H9 (cell line): Measurements from ENCODE around the gene DACH1. TPM values are rescaled to one million over a fixed set of nuclear protein-coding genes. Genes with fewer than 3 reads are reported as not detected.

Experiments used
- DNase-seq: peaks from one replicate; pipeline ENCODE4 v3.0.0-alpha.2; 2017
- H2AFZ ChIP-seq: one replicate; pipeline ENCODE4 v1.6.1; 2013; ENCODE audit warnings: mild to moderate bottlenecking, low read length, control low read depth, moderate library complexity
- H2AK5ac ChIP-seq: 2 replicates; pipeline ENCODE4 v1.6.1; 2013; ENCODE audit warnings: low read length, control low read depth, mixed read lengths; ENCODE audit not compliant: insufficient read length
- H2BK120ac ChIP-seq: one replicate; pipeline ENCODE4 v1.6.1; 2013; ENCODE audit warnings: low read depth, mild to moderate bottlenecking, low read length, control low read depth, inconsistent platforms; ENCODE audit not compliant: poor library complexity, severe bottlenecking
- H2BK12ac ChIP-seq: 2 replicates; pipeline ENCODE4 v1.6.1; 2013; ENCODE audit warnings: low read length, control low read depth, mixed read lengths, low read depth; ENCODE audit not compliant: insufficient read length
- H2BK15ac ChIP-seq: 2 replicates; pipeline ENCODE4 v1.6.1; 2013; ENCODE audit warnings: low read depth, low read length, control low read depth
- H2BK20ac ChIP-seq: one replicate; pipeline ENCODE4 v1.6.1; 2013; ENCODE audit warnings: low read depth, mild to moderate bottlenecking, low read length, control low read depth, inconsistent platforms; ENCODE audit not compliant: poor library complexity, severe bottlenecking
- H2BK5ac ChIP-seq: 2 replicates; pipeline ENCODE4 v1.6.1; 2013; ENCODE audit warnings: low read length, control low read depth, mixed read lengths; ENCODE audit not compliant: insufficient read length
- H3K14ac ChIP-seq: 2 replicates; pipeline ENCODE4 v1.6.1; 2013; ENCODE audit warnings: low read length, control low read depth; ENCODE audit not compliant: insufficient read depth
- H3K18ac ChIP-seq: 2 replicates; pipeline ENCODE4 v1.6.1; 2013; ENCODE audit warnings: low read depth, mild to moderate bottlenecking, mixed read lengths, low read length, control low read depth; ENCODE audit not compliant: insufficient read length
- H3K23ac ChIP-seq: 2 replicates; pipeline ENCODE4 v1.6.1; 2013; ENCODE audit warnings: low read length, control low read depth, mixed read lengths, low read depth; ENCODE audit not compliant: insufficient read length
- H3K23me2 ChIP-seq: 2 replicates; pipeline ENCODE4 v1.6.1; 2013; ENCODE audit warnings: low read depth, mild to moderate bottlenecking, mixed read lengths, low read length, control low read depth; ENCODE audit not compliant: insufficient read length, poor library complexity, severe bottlenecking
- H3K27ac ChIP-seq: 2 replicates; pipeline ENCODE4 v1.5.1; 2013; ENCODE audit warnings: low read length, control low read depth, mixed read lengths, low read depth; ENCODE audit not compliant: insufficient read length
- H3K27me3 ChIP-seq: 2 replicates; pipeline ENCODE4 v1.6.1; 2013; ENCODE audit warnings: low read length, control low read depth, inconsistent platforms; ENCODE audit not compliant: insufficient read depth
- H3K4ac ChIP-seq: 2 replicates; pipeline ENCODE4 v1.6.1; 2013; ENCODE audit warnings: low read depth, mild to moderate bottlenecking, control low read depth, inconsistent platforms, low read length, moderate library complexity
- H3K4me1 ChIP-seq: 2 replicates; pipeline ENCODE4 v1.6.1; 2013; ENCODE audit warnings: low read length, control low read depth, inconsistent platforms; ENCODE audit not compliant: insufficient read depth
- H3K4me2 ChIP-seq: 2 replicates; pipeline ENCODE4 v1.6.1; 2013; ENCODE audit warnings: low read length, control low read depth, mixed read lengths; ENCODE audit not compliant: insufficient read length, insufficient read depth
- H3K56ac ChIP-seq: 2 replicates; pipeline ENCODE4 v1.6.1; 2013; ENCODE audit warnings: low read depth, mild to moderate bottlenecking, mixed read lengths, low read length, control low read depth; ENCODE audit not compliant: insufficient read length
- H3K79me1 ChIP-seq: 2 replicates; pipeline ENCODE4 v1.6.1; 2013; ENCODE audit warnings: low read depth, mild to moderate bottlenecking, moderate library complexity, low read length, control low read depth, inconsistent platforms; ENCODE audit not compliant: insufficient read depth, poor library complexity, severe bottlenecking
- H3K79me2 ChIP-seq: 2 replicates; pipeline ENCODE4 v1.6.1; 2013; ENCODE audit warnings: low read length, control low read depth, inconsistent platforms; ENCODE audit not compliant: insufficient read depth
- H3K9ac ChIP-seq: 2 replicates; pipeline ENCODE4 v1.6.1; 2013; ENCODE audit warnings: low read length, control low read depth, mixed read lengths; ENCODE audit not compliant: insufficient read length; ENCODE audit errors: extremely low read depth
- H3K9me3 ChIP-seq: one replicate; pipeline ENCODE4 v1.6.1; 2013; ENCODE audit warnings: low read depth, low read length, inconsistent platforms; ENCODE audit not compliant: control insufficient read depth
- H3T11ph ChIP-seq: one replicate; pipeline ENCODE4 v1.6.1; 2013; ENCODE audit warnings: mild to moderate bottlenecking, low read length, control low read depth, inconsistent platforms
- H4K20me1 ChIP-seq: one replicate; pipeline ENCODE4 v1.6.1; 2013; ENCODE audit not compliant: control insufficient read depth, insufficient read length, insufficient read depth
- H4K5ac ChIP-seq: 2 replicates; pipeline ENCODE4 v1.6.1; 2013; ENCODE audit warnings: low read depth, mild to moderate bottlenecking, mixed read lengths, low read length, control low read depth; ENCODE audit not compliant: insufficient read length
- H4K8ac ChIP-seq: replicated peaks from 2 replicates; pipeline ENCODE4 v1.6.1; 2013; ENCODE audit warnings: low read length, control low read depth, mixed read lengths, low read depth; ENCODE audit not compliant: insufficient read length
- H4K91ac ChIP-seq: 2 replicates; pipeline ENCODE4 v1.6.1; 2013; ENCODE audit warnings: low read depth, mild to moderate bottlenecking, moderate library complexity, mixed read lengths, low read length, control low read depth; ENCODE audit not compliant: insufficient read length
- H3K27ac Mint-ChIP-seq, 3 experiments: 2 replicates in 2 of 3; 3 replicates in 1 of 3; pipeline ENCODE4 v1.8.0; 2020 to 2021; ENCODE audit warnings: mixed read lengths in 3 of 3, mild to moderate bottlenecking in 1 of 3, moderate library complexity in 1 of 3
- H3K27me3 Mint-ChIP-seq: 2 replicates; pipeline ENCODE4 v1.8.0; 2021; ENCODE audit warnings: low read depth, mild to moderate bottlenecking, moderate library complexity, mixed read lengths
- H3K36me3 Mint-ChIP-seq, 3 experiments: 2 replicates in 2 of 3; 3 replicates in 1 of 3; pipeline ENCODE4 v1.8.0; 2020 to 2021; ENCODE audit warnings: low read depth in 3 of 3, mixed read lengths in 3 of 3; ENCODE audit not compliant: insufficient read depth in 1 of 3
- H3K4me1 Mint-ChIP-seq, 2 experiments: 2 replicates each; pipeline ENCODE4 v1.8.0; 2020; ENCODE audit warnings: mixed read lengths in 2 of 2
- H3K4me3 Mint-ChIP-seq, 2 experiments: 2 replicates in 1 of 2; 3 replicates in 1 of 2; pipeline ENCODE4 v1.8.0; 2020 to 2021; ENCODE audit warnings: mild to moderate bottlenecking in 2 of 2, mixed read lengths in 2 of 2, moderate library complexity in 1 of 2
- H3K9me3 Mint-ChIP-seq, 2 experiments: 2 replicates in 1 of 2; 3 replicates in 1 of 2; pipeline ENCODE4 v1.8.0; 2020; ENCODE audit warnings: mild to moderate bottlenecking in 2 of 2, mixed read lengths in 2 of 2, moderate library complexity in 1 of 2
- CTCF ChIP-seq: fragments of 200-600 bp; sonication (generic); conservative IDR thresholded peaks from 3 replicates; pipeline ENCODE4 v1.8.0; 2021; ENCODE audit warnings: antibody characterized with exemption, mild to moderate bottlenecking
- WGBS: extraction: QIAGEN DNeasy Blood & Tissue Kit; methylation state at CpG from one replicate; pipeline ENCODE4 v1.1.7; 2013; ENCODE audit warnings: missing lambda C conversion rate, low lambda C conversion rate, mixed read lengths; ENCODE audit not compliant: insufficient read length; ENCODE audit errors: extremely low coverage; 5-methylcytosine and 5-hydroxymethylcytosine counted together
- total RNA-seq: library from RNA; stranded (reverse); gene quantifications from 2 replicates; pipeline ENCODE4 v1.2.1, GENCODE V29; 2021

The DACH1 gene
- total RNA-seq, 1 experiment from 2014 or later, result not detected

- H3K27ac Mint-ChIP-seq, result no peak overlapping the region
- H3K27me3 ChIP-seq, result peaks cover 13% of the 10 kb centered on the region; the same call in 1 of the 2 replicates
- H2BK5ac ChIP-seq, result no peak overlapping the region
- H3K4me2 ChIP-seq, result no peak overlapping the region
- H3K56ac ChIP-seq, result no peak overlapping the region
- no peak for DNase-seq
- no peaks in the 10 kb centered on the region for H3K36me3 Mint-ChIP-seq
- no peak overlapping the region for H3T11ph ChIP-seq
- H3K4me3 Mint-ChIP-seq, result no peak overlapping the region
- H3K27me3 Mint-ChIP-seq, result peaks cover 71% of the 10 kb centered on the region
- H4K20me1 ChIP-seq, result no peaks in the 10 kb centered on the region
- no peaks in the 10 kb centered on the region for H3K9me3 ChIP-seq
- no peak for TF ChIP-seq CTCF
- no peak overlapping the region for H2AK5ac ChIP-seq
- H4K5ac ChIP-seq, result no peak overlapping the region
- H2BK15ac ChIP-seq, result no peak overlapping the region
- no peak overlapping the region for H2AFZ ChIP-seq
- H3K23me2 ChIP-seq, result peaks cover 26% of the 10 kb centered on the region
- H3K9me3 Mint-ChIP-seq, result no peaks in the 10 kb centered on the region
- no peak overlapping the region for H3K23ac ChIP-seq
- no peak overlapping the region for H2BK120ac ChIP-seq
- H3K4ac ChIP-seq, result no peak overlapping the region
- no peak overlapping the region for H2BK20ac ChIP-seq
- no peak overlapping the region for H4K8ac ChIP-seq
- no peak overlapping the region for H3K9ac ChIP-seq
- no peak overlapping the region for H4K91ac ChIP-seq
- H3K4me1 ChIP-seq, result no peaks in the 10 kb centered on the region
- H3K14ac ChIP-seq, result no peak overlapping the region
- no peak overlapping the region for H2BK12ac ChIP-seq
- no peak overlapping the region for H3K18ac ChIP-seq
- peaks cover 12 to 16% of the 10 kb centered on the region in 2 experiments for H3K4me1 Mint-ChIP-seq
- H3K27ac ChIP-seq, result no peak overlapping the region
- no peaks in the 10 kb centered on the region for H3K79me2 ChIP-seq
- no peaks in the 10 kb centered on the region for H3K79me1 ChIP-seq
- WGBS, result no CpG with 5 or more reads among the region's 2 CpGs
These were observed 5.1 kb downstream of the DACH1 start for GRCh38 chr13:71861769-71862458.
